Heart left ventricle (tissue), 16 donors: ENCODE results near the gene CCDC183. TPM values are rescaled to one million over a fixed set of nuclear protein-coding genes. Genes with fewer than 3 reads are reported as not detected.

Experiments
- ATAC-seq, 4 donors: fragments of 200-7000 bp; cut with Tn5 transposase; one replicate each; pipeline ENCODE4 v1.9.1; 2020 to 2022; ENCODE audit warnings: moderate library complexity in 4 of 4, mild to moderate bottlenecking in 3 of 4, moderate number of reproducible peaks in 1 of 4
- DNase-seq, 5 donors: peaks; one replicate each; pipeline ENCODE4 v3.0.0-alpha.2; 2020
- H3K27ac ChIP-seq, 12 donors: fragments of 200-600 bp; sonication (generic) in 4 of 12; one replicate each; pipeline versions ENCODE4 v1.5.0 to v1.8.0; 2016 to 2022; ENCODE audit warnings: mild to moderate bottlenecking in 2 of 12
- H3K27me3 ChIP-seq, 9 donors: fragments of 200-600 bp; sonication (generic) in 2 of 9; one replicate each; pipeline versions ENCODE4 v1.5.1 to v1.8.0; 2016 to 2022; ENCODE audit warnings: mild to moderate bottlenecking in 3 of 9
- H3K36me3 ChIP-seq, 9 donors: fragments of 200-600 bp; sonication (generic) in 2 of 9; one replicate each; pipeline versions ENCODE4 v1.5.0 to v1.8.0; 2018 to 2022; ENCODE audit warnings: mild to moderate bottlenecking in 2 of 9
- H3K4me1 ChIP-seq, 12 donors: fragments of 200-600 bp; sonication (generic) in 4 of 12; one replicate each; pipeline versions ENCODE4 v1.5.0 to v1.8.0; 2016 to 2022; ENCODE audit warnings: mild to moderate bottlenecking in 3 of 12
- H3K4me3 ChIP-seq, 12 donors: fragments of 200-600 bp; sonication (generic) in 4 of 12; one replicate each; pipeline versions ENCODE4 v1.5.0 to v1.8.0; 2017 to 2022; ENCODE audit warnings: mild to moderate bottlenecking in 9 of 12, moderate library complexity in 4 of 12
- H3K9me3 ChIP-seq, 12 donors: fragments of 200-600 bp; sonication (generic) in 4 of 12; one replicate each; pipeline versions ENCODE4 v1.5.0 to v1.8.0; 2016 to 2022; ENCODE audit warnings: mild to moderate bottlenecking in 1 of 12
- POLR2A ChIP-seq, 2 donors: fragments of 450-650 bp; IDR thresholded peaks; one replicate each; pipeline ENCODE4 v1.6.1; 2017; ENCODE audit warnings: antibody characterized with exemption in 2 of 2, mild to moderate bottlenecking in 2 of 2, moderate library complexity in 2 of 2
- WGBS, 4 donors: extraction: QIAGEN DNeasy Blood & Tissue Kit in 2 of 4; methylation state at CpG; one replicate each; pipeline versions ENCODE4 v1.1.5 to v1.1.7; 2013 to 2018; 5-methylcytosine and 5-hydroxymethylcytosine counted together
- intact Hi-C, 10 donors: fragments of 100-400 bp; cut with DNase I; formaldehyde crosslinking; loops; one replicate each; pipeline versions ENCODE4 v1.11.1 to v1.14.2; 2022
- polyA plus RNA-seq, 2 donors: library from polyadenylated mRNA; stranded (reverse); fragments of 200-250 nt; gene quantifications; one replicate each; pipeline ENCODE4 v1.2.3, GENCODE V29; 2013
- total RNA-seq, 9 donors: library from RNA; depleted of rRNA in 2 of 9; stranded (reverse); fragments of >200 nt in 2 of 9; fragmentation: NEBNext Ultra II Directional in 3 of 9; extraction: Animal tissue kit (Norgen Biotek cat#: 25700) in 3 of 9; gene quantifications; one replicate each; pipeline versions ENCODE4 v1.1.0 to v1.2.4, GENCODE V29; 2016 to 2023
- TF ChIP-seq, protein P1 (sequence below), 12 donors: fragments of 200-600 bp; sonication (generic) in 4 of 12; IDR thresholded peaks; one replicate each; pipeline versions ENCODE4 v1.5.0 to v1.8.0; 2018 to 2022; ENCODE audit warnings: antibody characterized with exemption in 12 of 12, mild to moderate bottlenecking in 5 of 12
- donor health status: ischemic (EF 13 %, LVEDD 7.1; RV severe dilation, severe dysfunction).
- donor health status: healthy with polysubstance abuse.
- donor health status: DM: no; HTN: yes; CAD: no.
- donor health status: DM: no; HTN: no; CAD: no.
- donor health status: ischemic (EF 25% LVEDD 6.9; RV normal size, moderate dysfunction).
- donor health status: ischemic (EF 25% LVEDD 5.7; RV mildly dilated, moderate dysfunction).
- donor health status: healthy.
- donor health status: DM: yes; HTN: yes; CAD: no.
- donor health status: ischemic (EF 35%, LVEDD 5.7; RV mildly dilated, moderate dysfunction).
- donor health status: nonischemic (EF 11% LVEDD 7.7; RV severe dilation, severe dysfunction).
- donor health status: DM: yes; HTN: yes; CAD: no.
- donor health status: PGD.
- donor health status: ischemic (EF 29% LVEDD 5.4; RV normal size, mild dysfunction).
- donor health status: nonischemic (EF 23%, LVEDD 6.1; RV moderate dilation, normal function).

Gene CCDC183
- total and polyA plus RNA-seq, 11 donors = 0.32 to 4.7 (median 1.4) TPM

DNA sequence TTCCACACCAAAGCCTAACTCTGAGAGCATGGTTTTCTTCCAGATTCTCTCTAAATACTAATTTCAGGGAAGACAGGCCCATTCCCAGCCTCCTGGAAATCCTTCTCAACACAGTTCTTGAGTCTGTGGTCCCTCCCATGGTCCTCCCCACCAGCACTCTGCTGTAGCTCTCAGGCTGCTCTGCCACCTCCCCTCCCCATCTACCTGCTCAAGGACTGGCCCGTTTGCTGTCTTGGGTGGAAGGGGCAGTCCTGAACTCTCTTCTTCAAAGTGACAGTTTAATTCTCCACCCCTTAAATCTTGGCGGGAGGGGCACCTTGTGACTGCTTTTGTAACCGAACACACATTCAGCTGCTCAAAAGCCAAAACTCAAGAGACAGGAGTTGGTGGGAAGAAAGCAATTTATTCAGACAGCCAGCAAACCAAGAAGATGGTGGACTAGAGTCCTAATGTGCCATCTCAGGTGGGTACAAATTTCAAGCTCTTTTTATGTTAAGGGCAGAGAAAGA is 24.2 kb upstream of the CCDC183 start:
- Histone ChIP-seq H3K36me3 (no peaks in the 10 kb centered on the region), H3K27ac (no peak overlapping the region), H3K4me3 (no peak overlapping the region), H3K4me1 (no peaks in the 10 kb centered on the region), H3K9me3 (peaks cover 0 to 9% (median 5%) of the 10 kb centered on the region in 12 donors), H3K27me3 (peaks cover 0 to 7% (median 0%) of the 10 kb centered on the region in 9 donors)
- 82 to 84% (median 83%) methylated on average over 3 of the region's 3 CpGs for WGBS, 4 donors
- intact Hi-C loops = no loop called here
- ATAC-seq (no peak), DNase-seq (no peak)
- TF ChIP-seq POLR2A (IDR thresholded peaks at IDR 0.05) = no peak
- TF ChIP-seq, protein P1, sequence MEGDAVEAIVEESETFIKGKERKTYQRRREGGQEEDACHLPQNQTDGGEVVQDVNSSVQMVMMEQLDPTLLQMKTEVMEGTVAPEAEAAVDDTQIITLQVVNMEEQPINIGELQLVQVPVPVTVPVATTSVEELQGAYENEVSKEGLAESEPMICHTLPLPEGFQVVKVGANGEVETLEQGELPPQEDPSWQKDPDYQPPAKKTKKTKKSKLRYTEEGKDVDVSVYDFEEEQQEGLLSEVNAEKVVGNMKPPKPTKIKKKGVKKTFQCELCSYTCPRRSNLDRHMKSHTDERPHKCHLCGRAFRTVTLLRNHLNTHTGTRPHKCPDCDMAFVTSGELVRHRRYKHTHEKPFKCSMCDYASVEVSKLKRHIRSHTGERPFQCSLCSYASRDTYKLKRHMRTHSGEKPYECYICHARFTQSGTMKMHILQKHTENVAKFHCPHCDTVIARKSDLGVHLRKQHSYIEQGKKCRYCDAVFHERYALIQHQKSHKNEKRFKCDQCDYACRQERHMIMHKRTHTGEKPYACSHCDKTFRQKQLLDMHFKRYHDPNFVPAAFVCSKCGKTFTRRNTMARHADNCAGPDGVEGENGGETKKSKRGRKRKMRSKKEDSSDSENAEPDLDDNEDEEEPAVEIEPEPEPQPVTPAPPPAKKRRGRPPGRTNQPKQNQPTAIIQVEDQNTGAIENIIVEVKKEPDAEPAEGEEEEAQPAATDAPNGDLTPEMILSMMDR (IDR thresholded peaks at IDR 0.05) = no peak

DNA sequence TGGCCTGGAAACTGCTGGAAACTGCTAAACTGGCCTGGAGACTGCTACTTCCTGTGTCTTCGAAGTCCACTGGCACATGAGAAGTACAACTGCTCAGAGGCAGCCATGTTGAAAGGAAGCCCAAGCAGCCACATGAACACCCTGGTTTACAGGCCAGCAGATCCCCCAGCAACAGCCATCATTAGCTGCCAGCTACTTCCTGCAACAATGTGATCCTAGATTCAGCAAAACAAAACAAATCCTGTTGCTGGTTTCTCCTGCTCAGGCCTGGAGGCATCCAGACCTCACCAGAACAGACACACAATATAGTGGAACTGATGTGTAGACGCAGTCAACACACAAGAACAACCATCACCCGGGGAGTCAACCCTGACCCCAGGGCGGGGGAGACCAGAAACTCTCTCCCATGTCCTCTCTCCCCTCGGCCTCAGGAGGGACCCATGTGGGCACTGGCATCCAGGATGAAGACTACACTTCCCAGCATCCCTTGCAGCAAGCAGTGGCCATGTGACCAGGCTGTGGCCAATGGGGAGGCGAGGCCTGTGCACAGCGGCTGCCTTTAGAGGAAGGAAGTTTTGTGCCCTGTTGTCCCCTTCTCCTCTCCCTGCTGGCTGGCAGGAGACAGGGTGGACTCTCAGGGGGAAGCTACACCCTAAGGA is 22.6 kb upstream of the CCDC183 start:
- peaks cover 0 to 9% (median 5%) of the 10 kb centered on the region in 12 donors for H3K9me3 ChIP-seq
- 78 to 87% (median 85%) methylated on average over 7 of the region's 7 CpGs for WGBS, 4 donors
- DNase-seq = no peak
- H3K36me3 ChIP-seq = no peaks in the 10 kb centered on the region
- intact Hi-C loops = no loop called here
- TF ChIP-seq POLR2A (IDR thresholded peaks at IDR 0.05) = no peak
- TF ChIP-seq, protein P1 (IDR thresholded peaks at IDR 0.05) = no peak
- no peaks in the 10 kb centered on the region for H3K27me3 ChIP-seq
- no peaks in the 10 kb centered on the region for H3K4me1 ChIP-seq
- H3K4me3 ChIP-seq = no peak overlapping the region
- H3K27ac ChIP-seq = no peak overlapping the region
- ATAC-seq = peak in 3 of 4 donors; percentile 42 to 69 (median 49)

DNA sequence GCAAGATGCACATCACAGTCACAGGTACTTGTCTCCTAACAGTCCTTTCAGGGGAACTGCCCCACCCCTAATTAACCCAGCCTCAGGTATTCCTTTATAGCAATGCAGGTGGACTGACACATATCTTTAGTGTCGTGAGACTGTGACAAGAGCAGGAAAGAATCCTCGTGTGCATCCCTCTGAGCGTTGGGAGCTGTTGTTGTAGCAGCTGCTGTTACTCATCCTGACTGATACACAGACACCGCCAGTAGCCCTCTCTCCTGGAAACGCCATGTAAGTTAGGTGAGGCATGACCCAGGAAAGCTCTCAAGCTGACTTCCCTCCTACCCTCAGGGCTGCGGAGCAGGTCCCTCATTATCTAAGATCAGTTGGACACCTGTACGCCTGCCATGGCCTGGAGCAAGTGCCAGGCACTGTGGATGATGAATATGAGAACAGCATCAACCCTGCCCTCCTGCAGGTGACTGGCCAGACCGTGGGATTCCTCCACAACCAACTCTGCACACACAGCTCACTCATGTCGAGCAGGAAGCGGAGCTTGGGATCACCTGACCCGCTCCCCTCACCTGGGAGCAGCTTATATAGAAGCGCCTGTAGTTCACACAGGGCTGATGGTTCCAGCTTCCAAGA is 21.6 kb upstream of the CCDC183 start:
- no peaks in the 10 kb centered on the region for H3K27me3 ChIP-seq
- intact Hi-C loops = no loop called here
- H3K36me3 ChIP-seq = no peaks in the 10 kb centered on the region
- H3K4me3 ChIP-seq = no peak overlapping the region
- DNase-seq = no peak
- TF ChIP-seq POLR2A (IDR thresholded peaks at IDR 0.05) = no peak
- TF ChIP-seq, protein P1 (IDR thresholded peaks at IDR 0.05) = no peak
- H3K27ac ChIP-seq = no peak overlapping the region
- 90 to 96% (median 93%) methylated on average over 10 to 12 of the region's 12 CpGs for WGBS, 4 donors
- H3K9me3 ChIP-seq = peaks cover 0 to 9% (median 5%) of the 10 kb centered on the region in 12 donors
- H3K4me1 ChIP-seq = no peaks in the 10 kb centered on the region
- ATAC-seq = no peak

DNA sequence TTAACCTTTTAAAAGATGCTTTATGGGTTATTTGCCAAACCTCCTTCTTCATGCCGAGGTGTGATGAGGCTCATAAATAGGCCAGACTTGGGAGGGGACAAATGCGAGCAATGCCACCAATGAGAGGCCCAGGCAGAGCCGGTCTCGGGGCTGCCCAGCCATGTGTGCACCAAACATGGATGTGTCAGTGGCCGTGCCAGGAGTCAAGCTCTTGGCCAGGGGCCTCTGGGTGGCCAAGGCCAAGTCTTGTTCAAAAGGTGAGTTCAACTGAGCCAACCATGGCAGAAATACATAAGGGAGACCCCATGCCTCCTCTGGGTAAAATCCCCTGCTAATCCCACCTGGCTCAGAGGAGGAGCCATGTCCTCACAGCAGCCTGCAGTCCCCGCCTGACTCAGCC is 20.9 kb upstream of the CCDC183 start:
- intact Hi-C loops = no loop called here
- 59 to 70% (median 69%) methylated on average over 6 of the region's 6 CpGs for WGBS, 4 donors
- ATAC-seq (peak in 1 of 4 donors; percentile 24), DNase-seq (no peak)
- H3K36me3 ChIP-seq = no peaks in the 10 kb centered on the region
- peaks cover 0 to 9% (median 5%) of the 10 kb centered on the region in 12 donors for H3K9me3 ChIP-seq
- no peak for TF ChIP-seq POLR2A (IDR thresholded peaks at IDR 0.05)
- TF ChIP-seq, protein P1 (IDR thresholded peaks at IDR 0.05) = no peak
- H3K4me3 ChIP-seq = no peak overlapping the region
- H3K27me3 ChIP-seq = no peaks in the 10 kb centered on the region
- no peak overlapping the region for H3K27ac ChIP-seq
- no peaks in the 10 kb centered on the region for H3K4me1 ChIP-seq
